HG03571 (cell line): Measurements from ENCODE around the gene NSUN6.
A peak's percentile ranks its signal among the peaks of the same experiment; 100 is the strongest.
"Not testable (repeated sequence)": the region's sequence is repeated elsewhere in the genome, so short reads cannot be mapped to it uniquely, and the experiment has no call there.

Experiments
- ATAC-seq: cut with Tn5 transposase; IDR thresholded peaks from one replicate; pipeline ENCODE4 v1.9.1; 2021; ENCODE audit not compliant: unreplicated experiment

NSUN6 gene

DNA sequence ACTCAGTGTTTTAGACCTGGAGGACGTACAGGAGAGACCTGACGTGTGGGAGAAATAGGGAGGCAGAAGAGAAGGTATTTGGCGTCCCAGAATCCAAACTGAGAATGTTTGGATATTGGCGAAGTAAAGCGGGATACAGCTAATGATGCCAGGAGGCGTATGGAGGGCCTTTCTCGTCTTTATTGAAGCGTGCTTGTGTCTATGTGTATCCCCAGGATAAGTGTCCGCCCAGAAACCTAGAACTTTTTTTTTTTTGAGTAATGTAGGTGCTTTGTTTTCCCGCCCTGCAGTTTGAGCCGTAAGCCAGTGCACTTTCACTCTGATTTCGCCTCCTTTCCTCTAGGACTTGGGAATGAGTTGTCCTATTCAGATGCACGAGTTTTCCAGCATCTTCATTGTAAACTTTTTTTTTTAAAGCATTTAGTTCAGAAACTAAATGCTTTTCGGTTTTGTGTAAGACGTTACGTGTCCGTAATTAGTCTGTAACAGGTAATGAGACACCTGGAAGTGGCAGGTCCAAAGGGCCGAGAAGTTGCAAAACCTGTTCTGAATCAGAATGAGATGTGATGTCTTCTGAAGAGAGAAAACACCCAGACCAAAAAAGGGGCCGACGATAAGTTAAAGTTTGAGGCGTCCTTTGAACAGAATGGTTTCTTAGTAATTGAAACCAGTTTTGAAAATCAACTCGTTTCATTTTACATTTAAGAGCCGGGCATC lies 8.6 kb upstream of the NSUN6 start:
- ATAC-seq, result peak; percentile 20

DNA sequence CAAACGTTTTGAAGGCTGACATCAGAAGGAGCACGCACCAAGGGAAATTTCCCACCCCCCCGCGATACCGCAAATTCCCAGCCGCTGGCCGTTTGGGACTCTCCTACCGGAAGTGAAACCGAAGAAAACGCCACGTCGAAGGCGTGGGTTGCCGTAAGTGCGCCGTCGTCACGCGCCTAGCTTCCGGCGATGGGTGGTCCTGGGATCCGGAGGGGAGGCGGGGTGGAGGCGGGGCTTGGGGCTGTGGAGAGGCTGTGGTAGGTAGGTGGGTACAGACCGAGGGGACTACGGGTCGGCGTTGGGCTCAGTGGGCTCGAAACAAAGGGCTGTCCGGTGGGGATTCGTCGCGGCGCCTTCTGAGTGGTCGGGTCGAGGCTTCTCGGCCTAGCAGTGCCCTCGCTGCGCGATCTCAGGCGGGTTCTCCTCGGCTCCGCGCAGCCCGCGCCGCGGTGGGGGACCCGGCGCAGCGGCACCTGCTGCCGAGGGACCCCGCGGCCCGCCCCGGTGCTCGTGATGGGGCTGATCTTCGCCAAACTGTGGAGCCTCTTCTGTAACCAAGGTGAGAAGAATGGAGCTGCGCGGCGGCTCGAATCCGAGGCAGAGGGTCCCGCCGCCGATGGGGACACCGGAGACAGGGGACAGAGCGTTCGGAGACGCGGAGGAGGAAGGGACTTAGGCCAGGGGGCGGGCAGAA lies 7.9 kb upstream of the NSUN6 start, which contains the start of gene ARL5B:
ARL5B (plus strand) TSS at position 307 of the 694 bp plus-strand sequence; CDS start at position 514, 207 bp downstream.
- peak; percentile 96 for ATAC-seq

DNA sequence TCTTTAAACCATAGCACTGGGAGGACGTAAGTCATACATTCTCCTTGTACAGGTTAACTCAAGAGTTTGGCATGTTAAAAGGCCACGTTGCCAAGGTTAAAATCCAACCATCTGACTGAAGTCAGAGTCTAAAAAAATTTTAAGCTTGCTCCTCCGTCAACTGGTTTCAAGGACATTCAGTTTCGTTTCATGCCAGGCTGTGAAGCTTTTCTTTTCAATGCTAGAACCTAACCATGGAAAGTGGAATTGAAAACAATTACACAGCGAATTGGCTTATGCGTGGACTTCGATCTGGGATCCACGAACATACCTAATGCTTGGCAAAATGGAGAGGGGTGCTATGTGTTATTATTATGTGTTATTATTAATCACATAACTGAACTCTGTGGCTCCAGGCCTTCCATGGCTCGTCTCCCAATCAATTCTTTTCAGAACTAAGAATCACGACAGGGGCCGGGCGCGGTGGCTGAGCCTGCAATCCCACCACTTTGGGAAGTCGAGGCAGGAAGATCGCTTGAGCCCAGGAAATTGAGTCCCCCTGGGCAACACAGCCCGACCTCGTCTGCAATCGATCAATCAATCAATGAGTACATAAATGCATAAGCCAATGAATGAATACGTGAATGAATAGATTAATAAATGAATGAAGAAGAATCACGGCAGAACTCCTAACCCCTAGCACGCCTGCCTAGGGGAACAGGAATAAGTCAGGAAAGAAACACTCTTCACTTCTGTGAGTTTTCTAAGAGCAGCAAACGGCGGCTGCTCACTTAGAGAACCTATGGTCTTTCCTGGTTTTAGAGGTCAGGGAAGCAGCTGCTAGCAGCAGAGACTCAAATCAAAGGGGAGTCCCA lies 7.1 kb upstream of the NSUN6 start:
- ATAC-seq, result peak; percentile 1

DNA sequence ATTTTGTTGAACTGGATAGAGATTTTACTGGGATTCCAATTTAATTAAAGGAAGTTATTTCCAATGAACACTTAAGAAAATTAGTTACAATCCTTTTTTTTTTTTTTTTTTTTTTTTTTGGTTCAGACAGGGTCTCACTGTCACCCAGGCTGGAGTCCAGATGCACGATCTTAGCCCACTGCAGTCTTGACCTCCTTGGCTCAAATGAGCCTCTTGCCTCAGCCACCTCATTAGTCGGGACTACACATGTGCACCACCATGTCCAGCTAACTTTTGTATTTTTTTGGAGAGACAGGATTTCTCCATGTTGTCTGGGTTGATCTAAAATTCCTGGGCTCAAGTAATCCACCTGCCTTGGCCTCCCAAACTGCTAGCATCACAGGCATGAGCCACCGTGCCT lies 5.3 kb upstream of the NSUN6 start:
- no peak for ATAC-seq

DNA sequence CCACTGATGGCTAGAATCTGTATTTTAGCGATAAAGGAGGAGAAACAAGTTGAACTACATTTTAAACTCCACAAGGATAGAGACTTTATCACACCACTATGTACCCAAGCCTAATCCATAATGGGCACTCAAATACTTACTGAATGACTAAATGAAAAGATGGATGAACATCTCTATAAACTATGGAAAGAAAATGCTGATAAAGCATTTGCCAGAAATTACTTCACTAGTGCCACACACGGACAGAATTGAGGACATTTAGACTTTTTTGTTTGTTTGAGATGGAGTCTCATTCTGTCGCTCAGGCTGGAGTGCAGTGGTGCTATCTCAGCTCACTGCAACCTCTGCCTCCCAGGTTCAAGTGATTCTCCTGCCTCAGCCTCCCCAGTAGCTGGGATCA lies 1.7 kb upstream of the NSUN6 start:
- ATAC-seq, result no peak

DNA sequence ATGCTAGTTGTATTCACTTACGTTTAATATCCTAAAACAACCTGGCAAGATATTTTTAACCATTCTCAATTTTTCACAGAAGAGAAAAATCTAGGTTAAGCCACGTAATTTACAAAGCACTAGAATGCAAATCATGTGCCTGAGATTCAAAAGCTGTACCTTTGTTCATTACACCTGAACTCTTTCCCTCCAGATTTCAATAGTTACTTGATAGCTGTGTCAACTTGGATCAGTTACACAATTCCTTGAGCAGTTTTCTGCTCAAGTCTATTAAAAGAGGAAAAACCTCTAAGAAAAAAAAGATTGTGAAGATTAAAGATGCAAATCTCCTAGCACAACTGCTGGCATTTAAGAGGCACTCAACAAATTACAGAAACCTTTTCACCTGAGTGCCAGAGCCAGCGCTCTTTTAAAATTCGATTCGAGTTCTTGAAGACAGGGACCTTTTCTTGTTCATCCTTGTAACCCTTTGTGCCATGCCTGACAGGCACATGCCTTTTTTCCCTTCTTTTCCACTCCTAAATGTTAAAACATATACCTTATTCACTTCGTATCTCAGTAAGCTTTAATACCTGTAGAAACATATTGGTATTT lies 886 bp downstream of the NSUN6 start:
- no peak for ATAC-seq

DNA sequence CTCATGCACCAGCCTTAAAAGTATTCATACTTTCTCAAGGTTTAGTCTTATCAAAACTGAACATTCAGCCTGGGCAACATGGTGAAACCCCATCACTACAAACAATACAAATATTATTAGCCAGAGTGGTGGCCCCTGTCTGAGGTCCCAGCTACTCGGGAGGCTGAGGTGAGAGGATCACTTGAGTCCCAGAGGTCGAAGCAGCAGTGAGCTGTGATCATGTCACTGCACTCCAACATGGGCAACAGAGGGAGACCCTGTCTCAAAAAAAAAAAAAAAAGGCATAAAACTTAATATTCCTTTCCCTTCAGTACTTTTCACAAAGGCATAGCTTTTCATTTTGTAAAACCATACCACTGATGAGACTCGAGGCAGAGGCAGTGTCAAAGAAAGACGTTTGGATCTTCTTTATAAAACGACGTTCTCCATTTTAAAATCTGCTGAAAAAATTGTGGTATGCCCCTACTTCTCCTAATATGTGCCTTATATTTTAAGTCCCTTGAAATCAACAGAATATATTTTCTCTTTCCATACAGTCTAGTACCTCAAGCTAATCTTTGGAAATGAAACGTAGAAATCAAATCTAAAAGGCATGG lies 1.9 kb downstream of the NSUN6 start:
- no peak for ATAC-seq

DNA sequence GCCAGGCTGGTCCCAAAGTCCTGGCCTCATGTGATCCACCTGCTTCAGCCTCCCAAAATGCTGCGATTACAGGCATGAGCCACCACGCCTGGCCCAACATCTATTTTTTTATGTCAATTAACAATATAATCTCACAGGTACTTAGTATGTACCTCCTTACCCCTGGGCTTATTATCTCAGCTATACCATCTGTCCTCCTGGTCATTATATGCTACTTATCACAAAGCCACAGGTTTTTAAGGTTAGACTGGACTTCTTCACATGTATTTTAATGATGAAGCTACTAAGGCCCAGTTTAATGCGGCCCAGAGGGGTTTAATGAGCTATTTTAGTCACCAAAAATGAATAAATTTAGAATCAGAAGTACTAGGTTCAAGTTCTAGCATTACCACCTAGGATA lies 3.4 kb downstream of the NSUN6 start:
- no peak for ATAC-seq

DNA sequence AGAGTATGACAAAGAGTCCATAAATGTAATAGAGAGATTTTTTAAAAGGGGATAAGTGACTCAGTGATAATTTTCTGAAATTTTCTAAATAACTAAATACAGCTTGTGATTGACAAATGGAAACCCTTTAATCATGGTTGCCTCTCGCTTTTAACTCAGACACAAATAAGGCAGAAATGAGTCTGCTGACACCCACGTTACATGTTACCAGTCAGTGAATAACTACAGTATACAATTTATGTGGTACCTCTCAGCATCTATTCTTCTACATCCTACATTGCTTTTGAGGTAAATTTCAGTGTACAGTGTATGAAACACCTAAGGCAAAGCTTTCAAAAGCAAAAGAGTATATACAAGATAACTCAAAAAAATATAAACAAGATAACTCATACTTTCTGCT lies 4.2 kb downstream of the NSUN6 start:
- ATAC-seq, result no peak

DNA sequence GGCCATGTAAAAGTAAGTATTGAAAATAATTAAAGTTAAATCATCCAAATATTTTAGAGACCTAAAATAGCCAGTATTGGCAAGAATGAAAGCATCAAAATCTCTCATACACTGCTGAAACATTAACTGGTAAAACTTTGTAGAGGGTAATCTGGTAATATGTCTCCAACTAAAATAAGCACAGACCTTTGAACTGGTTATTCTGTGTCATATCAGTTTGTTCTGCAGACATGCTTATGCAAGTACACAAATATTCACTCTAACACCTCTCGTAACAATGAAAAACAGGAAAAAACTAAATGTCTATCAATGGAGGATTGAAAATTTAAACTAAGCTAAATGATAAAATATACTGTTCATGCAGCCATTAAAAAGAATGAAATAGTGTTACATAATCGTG lies 11.7 kb downstream of the NSUN6 start:
- not testable (repeated sequence) for ATAC-seq

DNA sequence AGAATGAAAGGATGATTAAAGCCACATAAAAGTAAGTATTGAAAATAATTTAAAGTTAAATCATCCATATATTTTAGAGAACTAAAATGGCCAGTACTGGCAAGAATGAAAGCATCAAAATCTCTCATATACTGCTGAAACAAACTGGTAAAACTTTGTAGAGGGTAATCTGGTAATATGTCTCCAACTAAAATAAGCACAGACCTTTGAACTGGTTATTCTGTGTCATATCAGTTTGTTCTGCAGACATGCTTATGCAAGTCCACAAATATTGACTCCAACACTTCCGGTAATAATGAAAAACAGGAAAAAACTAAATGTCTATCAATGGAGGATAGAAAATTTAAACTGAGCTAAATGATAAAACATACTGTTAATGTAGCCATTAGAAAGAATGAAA lies 14.0 kb downstream of the NSUN6 start:
- ATAC-seq, result not testable (repeated sequence)

DNA sequence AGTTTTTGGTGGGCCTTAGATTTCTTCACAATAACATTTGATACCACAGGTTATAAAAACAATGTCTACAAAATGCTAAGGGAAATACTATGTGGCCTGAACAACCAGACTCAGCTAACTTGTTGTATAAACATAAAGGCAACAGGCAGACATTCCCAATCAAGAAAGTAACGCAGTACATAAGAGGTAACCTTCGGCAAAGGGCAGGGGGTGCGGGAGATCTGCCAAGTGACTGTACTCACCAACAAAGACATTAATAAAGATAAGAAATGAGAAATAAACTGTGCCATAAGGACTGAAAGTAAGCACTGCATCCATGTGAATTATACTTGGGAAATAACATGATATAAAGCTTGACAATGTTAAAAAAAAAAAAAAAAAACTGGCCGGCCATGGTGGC lies 15.4 kb downstream of the NSUN6 start:
- ATAC-seq, result no peak

DNA sequence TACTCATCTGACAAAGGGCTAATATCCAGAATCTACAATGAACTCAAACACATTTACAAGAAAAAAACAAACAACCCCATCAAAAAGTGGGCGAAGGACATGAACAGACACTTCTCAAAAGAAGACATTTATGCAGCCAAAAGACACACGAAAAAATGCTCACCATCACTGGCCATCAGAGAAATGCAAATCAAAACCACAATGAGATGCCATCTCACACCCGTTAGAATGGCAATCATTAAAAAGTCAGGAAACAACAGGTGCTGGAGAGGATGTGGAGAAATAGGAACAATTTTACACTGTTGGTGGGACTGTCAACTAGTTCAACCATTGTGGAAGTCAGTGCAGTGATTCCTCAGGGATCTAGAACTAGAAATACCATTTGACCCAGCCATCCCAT lies 18.9 kb downstream of the NSUN6 start:
- not testable (repeated sequence) for ATAC-seq

DNA sequence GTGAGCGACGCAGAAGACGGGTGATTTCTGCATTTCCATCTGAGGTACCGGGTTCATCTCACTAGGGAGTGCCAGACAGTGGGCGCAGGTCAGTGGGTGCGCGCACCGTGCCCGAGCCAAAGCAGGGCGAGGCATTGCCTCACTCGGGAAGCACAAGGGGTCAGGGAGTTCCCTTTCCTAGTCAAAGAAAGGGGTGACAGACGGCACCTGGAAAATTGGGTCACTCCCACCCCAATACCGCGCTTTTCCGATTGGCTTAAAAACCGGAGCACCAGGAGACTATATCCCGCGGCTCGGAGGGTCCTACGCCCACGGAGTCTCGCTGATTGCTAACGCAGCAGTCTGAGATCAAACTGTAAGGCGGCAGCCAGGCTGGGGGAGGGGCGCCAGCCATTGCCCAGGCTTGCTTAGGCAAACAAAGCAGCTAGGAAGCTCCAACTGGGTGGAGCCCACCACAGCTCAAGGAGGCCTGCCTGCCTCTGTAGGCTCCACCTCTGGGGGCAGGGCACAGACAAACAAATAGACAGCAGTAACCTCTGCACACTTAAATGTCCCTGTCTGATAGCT lies 23.9 kb downstream of the NSUN6 start:
- ATAC-seq, result not testable (repeated sequence)

DNA sequence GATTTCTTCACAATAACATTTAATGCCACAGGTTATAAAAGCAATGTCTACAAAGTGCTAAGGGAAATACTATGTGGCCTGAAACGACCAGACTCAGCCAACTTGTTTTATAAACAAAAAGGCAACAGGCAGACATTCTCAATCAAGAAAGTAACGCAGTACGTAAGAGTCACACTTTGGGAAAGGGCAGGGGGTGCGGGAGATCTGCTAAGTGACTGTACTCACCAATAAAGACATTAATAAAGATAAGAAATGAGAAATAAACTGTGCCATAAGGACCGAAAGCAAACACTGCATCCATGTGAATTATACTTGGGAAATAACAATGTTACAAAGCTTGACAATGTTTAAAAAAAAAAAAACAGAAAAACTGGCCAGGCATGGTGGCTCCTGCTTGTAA lies 25.5 kb downstream of the NSUN6 start:
- no peak for ATAC-seq

DNA sequence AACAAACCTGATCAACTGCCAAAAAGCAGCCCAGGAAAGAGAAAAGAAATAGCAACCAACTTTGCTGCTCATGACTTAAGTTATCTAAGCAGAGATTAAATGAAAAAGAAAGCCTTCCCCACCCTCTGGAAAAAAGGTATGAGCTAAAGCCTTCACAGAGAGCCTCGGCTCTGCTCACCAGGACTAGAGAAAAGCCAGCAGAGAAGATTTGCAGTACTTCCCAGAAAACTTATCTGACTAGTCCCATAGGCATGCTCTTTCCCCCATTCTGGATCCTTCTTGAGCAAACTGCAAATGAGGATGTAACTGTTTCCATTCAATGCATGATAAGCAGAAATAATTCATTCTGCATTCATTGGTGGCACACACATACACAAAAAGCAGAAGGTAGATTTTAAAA lies 27.7 kb downstream of the NSUN6 start:
- ATAC-seq, result not testable (repeated sequence)

DNA sequence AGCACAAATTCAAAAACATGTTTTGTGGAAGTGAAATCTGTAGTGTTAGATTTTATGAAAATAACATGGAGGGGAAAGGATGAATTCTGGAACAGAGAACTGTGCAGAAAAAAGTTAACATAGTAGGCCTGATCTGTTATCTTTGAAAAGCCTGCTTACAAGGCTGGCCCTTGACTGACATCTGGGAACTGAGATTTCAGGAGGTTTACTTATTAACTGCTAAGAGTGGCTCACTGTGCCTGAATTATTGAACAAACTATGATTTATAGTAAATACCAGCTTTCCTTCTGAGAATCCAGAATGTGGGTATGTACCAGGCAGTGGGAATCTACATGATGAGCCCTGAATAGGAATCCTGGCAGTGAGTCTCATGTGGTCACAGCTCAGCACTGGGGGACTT lies 30.5 kb downstream of the NSUN6 start:
- no peak for ATAC-seq

DNA sequence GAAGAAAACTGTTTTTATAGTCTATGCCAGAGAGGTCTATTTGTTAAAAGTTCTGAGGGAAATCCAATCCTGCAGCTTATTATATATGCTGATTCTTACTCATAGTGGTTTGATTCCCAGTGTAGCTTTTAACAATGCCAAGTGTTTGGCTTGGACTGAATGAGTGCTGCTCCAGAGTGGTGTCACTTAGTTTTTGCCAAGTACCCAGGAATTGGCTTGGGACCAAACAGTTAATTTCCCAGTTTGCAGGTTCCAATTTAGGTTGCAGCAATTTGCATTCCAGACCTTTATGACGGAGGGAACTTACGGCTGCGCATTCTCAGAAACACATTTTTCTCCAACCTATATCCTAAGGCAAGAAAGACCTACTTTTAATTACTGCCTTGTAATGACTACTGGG lies 32.4 kb downstream of the NSUN6 start:
- ATAC-seq, result no peak

DNA sequence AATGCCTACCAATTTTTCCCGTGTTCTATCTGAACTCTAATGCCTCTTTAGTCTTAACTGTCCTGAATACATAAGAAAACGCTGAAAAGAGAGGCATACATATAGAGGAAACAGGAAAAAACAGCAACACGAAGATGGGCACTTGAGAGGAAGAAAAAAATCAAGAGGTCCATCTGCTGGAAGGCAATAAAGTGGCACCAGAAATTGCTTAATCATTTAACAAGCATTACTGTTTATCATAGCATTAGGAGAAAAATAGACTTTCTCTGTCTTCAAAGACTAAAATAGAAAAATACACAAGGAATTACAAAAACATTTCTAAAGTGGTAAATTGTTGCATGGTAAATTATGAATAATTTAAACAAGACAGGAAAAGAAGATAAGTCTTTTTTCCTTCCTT lies 35.0 kb downstream of the NSUN6 start:
- ATAC-seq, result no peak

DNA sequence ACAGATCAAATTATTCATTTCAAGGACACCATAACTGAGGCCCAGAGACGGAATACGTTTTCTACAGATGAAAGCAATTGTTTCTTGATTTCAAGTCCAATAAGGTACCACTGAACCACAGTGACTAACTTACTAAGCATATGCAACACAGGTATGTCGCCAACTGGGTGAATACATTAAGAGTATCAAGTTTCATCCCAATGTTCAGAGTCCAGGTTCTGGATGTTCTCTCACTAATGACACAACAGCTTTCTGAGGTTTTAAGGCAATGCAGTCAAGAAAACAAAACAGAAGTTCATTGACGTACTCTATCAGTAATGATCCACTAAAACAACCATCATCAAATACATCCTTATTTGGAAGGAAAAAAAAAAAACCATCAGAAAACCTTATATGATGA lies 35.8 kb downstream of the NSUN6 start:
- ATAC-seq, result no peak

DNA sequence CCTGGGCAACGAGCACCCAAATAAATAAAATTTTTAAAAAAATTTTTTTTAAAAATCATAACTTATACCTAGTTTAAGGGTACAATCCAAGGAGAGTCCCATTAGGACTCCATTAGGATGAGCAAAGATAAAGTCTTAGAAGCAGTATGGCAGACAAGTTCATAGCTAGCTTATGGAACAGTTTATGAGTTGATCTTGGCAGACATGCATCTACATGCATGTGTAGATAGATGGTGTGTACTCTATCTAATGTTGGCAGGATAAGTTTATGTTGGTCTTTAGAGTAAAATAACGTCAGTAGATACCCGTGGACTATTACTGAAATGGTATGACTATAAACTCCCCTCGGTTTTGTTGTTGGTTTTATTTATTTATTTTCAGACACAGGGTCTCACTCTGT lies 40.2 kb downstream of the NSUN6 start:
- no peak for ATAC-seq
